ENCODE data around the gene ADORA2B.
"Not testable (repeated sequence)": the region's sequence is repeated elsewhere in the genome, so short reads cannot be mapped to it uniquely, and the experiment has no call there.

ADORA2B gene

GRCh38 chr17:15926039-15926740, 18.7 kb upstream of the ADORA2B start:
- DNase-seq: no peak

- DNase-seq: no peak
Measured at GRCh38 chr17:15928286-15928785, 16.6 kb upstream of the ADORA2B start.

GRCh38 chr17:15929941-15930340, 15.0 kb upstream of the ADORA2B start:
- no peak for DNase-seq

- DNase-seq: no peak
Measured at GRCh38 chr17:15930426-15930825, 14.5 kb upstream of the ADORA2B start.

GRCh38 chr17:15931394-15931793, 13.5 kb upstream of the ADORA2B start:
- no peak for DNase-seq

DNA sequence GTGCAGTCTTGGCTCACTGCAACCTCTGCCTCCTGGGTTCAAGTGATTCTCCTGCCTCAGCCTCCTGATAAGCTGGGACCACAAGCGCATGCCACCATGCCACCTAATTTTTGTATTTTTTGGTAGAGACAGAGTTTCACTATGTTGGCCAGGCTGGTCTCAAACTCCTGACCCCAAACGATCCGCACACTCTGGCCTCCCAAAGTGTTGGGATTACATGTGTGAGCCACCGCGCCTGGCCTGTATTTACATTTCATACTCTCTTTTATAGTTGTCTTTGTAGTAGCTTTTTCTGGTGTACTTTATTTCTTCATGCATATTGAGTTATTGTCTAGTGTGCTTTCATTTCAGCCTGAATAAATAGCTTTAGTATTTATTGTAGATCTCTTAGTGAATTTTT, 10.1 kb upstream of the ADORA2B start:
- no peak for DNase-seq

- DNase-seq: no peak
Measured at GRCh38 chr17:15935891-15936290, 9.0 kb upstream of the ADORA2B start.

- DNase-seq: not testable (repeated sequence)
Measured at GRCh38 chr17:15936481-15936880, 8.4 kb upstream of the ADORA2B start.

GRCh38 chr17:15941781-15942180, 3.1 kb upstream of the ADORA2B start:
- DNase-seq: no peak

GRCh38 chr17:15942207-15942833, 2.6 kb upstream of the ADORA2B start:
- DNase-seq: no peak

DNA sequence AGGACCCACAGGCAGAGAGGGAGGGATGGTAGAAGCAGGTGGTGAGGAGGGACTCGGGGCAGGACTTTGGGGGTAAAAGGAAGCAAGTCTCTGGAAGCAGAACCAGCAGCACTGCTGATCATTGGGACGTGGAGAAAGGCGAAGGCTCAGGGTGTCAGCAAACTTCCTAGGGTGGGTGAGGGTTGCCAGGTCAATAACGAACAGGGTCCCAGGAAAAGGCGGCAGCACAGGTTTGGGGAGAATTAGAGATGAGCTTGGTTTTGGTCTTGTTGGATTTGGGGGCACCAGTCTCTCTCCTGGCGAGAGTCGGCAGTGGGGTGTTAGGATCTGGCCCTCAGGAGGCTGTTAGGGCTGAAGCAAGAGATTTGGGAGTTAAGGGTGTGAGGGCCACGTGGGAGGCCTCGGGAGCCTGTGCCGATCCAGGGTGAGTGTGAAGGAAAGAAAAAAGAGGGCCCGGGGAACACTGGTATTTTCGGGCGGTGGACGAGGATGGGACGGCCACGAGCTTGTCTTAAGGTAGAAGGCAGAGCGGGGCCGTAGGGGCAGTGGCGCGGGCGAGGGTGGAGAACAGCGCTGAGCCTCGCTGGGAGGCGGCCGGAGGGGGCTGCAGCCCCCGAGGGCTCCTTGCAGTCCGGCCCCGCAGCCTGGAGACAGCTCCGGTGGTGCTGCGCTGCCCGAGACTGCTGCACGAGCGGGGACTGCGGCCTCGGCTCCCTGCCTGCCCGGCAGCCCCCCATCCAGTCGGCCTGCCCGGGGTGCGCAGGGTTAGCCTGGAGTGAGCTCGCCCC, 765 bp upstream of the ADORA2B start:
- DNase-seq: no peak

GRCh38 chr17:15945527-15946191, 729 bp downstream of the ADORA2B start:
- DNase-seq: no peak

- DNase-seq: no peak
Measured at GRCh38 chr17:15946611-15947120, 1.7 kb downstream of the ADORA2B start.

DNA sequence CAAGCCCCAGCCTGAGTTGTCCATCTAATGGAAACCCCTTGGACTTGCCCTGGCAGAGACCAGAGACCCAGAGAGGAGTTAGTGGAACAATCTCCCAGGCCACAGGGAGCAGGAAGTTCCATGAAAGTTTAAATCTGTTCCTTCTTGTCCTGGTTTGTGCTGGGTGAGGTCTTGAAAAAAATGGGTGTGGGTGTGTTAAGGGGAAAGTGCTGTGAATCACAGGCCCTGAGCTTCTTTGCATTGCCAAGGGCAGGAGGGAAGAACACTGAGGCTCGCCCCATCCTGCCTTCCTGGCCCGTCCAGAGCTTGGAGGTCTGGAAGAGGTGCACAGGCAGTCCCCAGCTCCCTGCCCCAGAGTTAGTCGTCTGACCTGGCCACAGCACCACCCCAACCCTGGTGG, 2.3 kb downstream of the ADORA2B start:
- no peak for DNase-seq

DNA sequence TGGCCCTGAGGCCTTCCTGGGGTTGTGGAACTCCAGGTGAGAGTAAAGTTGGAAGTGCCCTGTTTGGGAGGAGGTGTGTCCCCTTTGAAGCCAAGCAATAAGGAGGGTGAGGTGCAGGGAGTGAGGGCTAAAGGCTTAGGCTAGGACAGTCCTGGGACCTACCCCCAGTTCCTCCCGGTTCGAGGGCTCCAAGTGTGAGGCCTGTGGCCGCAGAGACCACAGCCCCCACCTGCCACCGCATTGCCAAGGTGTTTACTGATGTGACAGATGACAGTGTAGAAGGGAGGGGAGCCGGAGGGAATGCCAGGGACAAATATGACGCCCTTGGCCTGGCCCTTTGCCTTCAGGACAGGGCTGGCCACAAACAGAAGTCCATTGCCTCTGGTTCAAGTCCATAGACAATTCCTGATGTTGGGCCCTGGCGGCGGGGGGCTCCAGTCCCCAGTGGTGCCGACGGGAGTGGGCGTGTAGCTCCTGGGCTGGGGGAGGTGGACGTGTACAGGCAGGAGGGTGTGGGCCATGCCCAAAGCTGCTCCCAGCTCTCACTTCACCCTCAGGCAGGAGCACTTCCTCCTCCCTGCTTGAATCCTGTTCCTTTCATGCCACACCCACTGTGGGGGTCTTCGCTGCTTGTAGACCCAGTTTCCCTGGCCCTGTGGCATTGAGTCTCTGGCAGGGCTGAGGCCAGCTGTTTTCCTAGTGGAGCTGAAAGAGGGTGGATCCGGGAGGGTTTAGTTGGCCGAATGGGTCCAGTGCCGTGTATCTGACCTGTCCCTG, 3.2 kb downstream of the ADORA2B start:
- no peak for DNase-seq

- no peak for DNase-seq
Measured at GRCh38 chr17:15951368-15952047, 6.6 kb downstream of the ADORA2B start.

DNA sequence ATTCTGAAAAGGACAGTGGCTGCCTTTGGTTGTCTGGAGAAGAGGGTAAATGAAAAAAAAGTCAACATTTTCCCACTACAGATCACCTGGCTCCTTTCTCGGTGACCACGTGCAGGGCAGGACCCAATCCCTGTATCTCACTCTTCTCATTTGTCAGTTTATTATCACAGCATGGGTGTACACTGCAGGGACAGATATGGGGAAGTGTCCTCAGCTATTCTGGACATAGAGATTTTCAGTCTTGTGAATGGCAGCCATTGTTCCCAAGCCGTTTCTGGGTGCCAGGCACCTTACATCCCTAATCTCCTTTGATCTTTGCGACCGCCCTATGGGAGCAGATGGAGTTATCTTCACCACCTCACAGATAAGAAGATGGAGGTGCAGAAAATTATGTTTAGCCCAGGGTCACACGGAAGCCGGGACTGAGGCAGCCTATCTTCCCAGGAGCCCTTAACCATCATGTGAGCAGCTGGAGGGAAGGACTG, 7.2 kb downstream of the ADORA2B start:
- no peak for DNase-seq

DNA sequence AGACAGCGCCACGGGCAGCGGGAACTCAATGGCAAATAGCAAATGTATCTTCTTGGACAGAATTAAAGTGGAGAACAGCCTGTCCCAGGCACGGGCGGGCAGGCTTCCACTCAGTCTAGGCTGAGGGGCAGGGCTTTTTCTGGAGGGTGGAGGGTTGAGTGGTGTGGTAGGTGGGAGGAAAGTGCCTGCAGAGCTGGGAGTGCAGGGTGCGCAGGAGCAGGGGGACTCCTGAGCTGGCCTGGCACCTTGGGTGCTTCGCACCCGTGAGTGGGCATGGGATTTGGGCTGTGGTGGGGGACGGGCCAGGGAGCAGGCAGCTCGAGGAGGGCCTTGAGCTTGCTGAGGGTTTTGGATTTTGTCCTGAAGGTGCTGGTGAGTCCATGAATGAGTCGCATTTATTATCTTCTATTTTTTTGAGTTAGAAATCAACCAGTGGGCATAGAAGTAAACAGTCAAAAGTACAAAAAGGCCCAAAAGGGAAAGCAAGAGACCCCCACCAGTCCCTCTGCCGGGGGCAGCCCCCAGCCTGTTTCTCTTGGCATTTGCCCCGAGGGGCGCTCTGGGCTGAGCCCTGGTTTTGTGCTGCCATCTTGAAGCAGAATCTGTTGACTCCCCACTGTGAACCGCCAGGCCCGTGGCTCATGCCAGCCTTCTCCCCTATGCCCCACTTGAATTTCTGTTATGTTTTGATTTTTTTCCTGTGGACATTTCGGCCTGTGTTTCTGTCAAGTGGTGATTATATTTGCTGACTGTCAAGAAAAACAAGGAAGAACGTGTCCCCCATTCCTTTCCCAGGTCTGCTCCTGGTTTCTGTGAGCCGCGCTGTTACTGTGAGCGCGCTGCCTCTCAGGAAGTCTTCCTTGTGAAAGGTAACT, 8.2 kb downstream of the ADORA2B start:
- DNase-seq: no peak

DNA sequence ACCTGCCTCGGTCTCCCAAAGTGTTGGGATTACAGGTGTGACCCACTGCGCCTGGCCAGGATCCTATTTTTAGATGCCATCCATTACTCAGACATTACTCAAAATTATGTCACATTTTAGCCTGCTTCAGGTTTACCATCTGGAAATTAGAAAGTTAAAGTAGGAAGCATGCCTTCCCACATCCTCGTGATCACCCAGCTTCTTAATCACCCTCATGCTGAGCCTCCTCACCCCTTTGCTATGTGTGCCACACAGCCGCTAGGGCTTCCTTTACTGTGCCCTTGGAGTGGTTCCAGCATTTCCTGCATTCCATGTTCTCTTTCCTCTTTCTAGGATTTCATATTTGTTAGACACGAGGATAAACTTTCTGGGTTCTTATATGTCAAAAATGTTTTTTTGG, 9.3 kb downstream of the ADORA2B start:
- DNase-seq: no peak

DNA sequence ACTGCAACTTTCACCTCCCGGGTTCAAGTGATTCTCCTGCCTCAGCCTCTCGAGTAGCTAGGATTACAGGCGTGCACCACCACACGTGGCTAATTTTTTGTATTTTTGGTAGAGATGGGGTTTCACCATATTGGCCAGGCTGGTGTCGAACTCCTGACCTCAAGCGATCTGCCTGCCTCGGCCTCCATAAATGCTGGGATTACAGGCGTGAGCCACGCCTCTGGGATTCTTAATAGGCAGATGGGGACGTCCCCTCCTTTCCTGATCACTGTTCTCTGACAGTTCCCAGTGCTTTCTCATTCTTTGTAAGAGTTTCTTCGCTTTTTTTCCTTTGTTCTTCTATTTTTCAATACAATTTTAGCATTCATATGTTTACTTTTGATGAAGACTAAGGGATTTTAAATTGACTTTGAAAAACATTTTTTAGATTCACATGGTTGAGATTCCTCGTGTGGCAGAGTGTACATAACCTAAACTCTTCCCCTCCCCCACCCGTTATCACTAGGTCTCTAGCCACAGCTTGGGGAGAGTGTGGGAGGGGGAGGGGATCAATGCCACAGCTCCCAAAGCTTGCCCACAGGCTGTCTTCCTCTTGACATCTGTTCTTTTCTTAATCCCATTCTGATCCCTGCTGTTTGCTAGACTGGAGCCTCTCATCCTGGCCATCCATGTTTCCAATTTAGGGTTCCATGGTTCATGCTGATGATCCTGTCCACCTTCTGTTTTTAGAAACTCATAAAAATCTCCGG, 11.0 kb downstream of the ADORA2B start:
- no peak for DNase-seq
